PFSK-1 (cell line): ENCODE results near the gene RAD9A.

Experiments
- FOXP2 ChIP-seq: optimal IDR thresholded peaks from 2 replicates; pipeline ENCODE3; 2011; ENCODE audit warnings: borderline replicate concordance, control low read depth, inconsistent platforms; ENCODE audit not compliant: insufficient read depth; ENCODE audit errors: extremely low read length, extremely low read depth
- POLR2AphosphoS5 ChIP-seq: IDR thresholded peaks from 2 replicates; pipeline ENCODE4 v1.6.1; 2012; ENCODE audit warnings: low read depth, mild to moderate bottlenecking, control low read depth, low read length, moderate library complexity
- REST ChIP-seq, 2 experiments: IDR thresholded peaks; 2 replicates each; pipeline versions ENCODE4 v1.6.1 to v1.8.0; 2011 to 2012; ENCODE audit warnings: low read depth in 2 of 2, low read length in 2 of 2, control low read depth in 1 of 2, inconsistent platforms in 1 of 2, mild to moderate bottlenecking in 1 of 2, moderate library complexity in 1 of 2; ENCODE audit not compliant: insufficient read depth in 1 of 2
- SIN3A ChIP-seq: IDR thresholded peaks from 2 replicates; pipeline ENCODE4 v1.6.1; 2012; ENCODE audit warnings: mild to moderate bottlenecking, low read length, moderate library complexity, borderline replicate concordance; ENCODE audit not compliant: insufficient read depth
- TAF1 ChIP-seq: IDR thresholded peaks from 2 replicates; pipeline ENCODE4 v1.6.1; 2012; ENCODE audit warnings: low read length, control low read depth, borderline replicate concordance; ENCODE audit not compliant: insufficient read depth

Gene RAD9A

DNA sequence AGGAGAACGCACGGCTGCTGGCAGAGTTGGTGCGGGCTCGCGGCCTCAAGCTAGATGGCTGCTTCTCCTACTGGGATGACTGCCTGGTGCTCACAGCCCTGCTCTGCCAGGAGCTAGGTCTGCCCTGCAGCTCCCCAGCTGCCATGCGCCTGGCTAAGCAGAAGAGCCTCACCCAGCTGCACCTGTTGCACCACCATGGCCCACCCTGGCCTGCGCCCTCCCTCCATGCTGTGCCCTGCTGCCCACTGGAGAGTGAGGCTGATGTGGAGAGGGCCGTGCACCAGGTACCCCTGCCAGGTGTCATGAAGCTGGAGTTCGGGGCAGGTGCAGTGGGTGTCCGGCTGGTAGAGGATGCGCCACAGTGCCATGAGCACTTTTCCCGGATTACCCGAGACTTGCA lies 31.7 kb downstream of the RAD9A start:
- TF ChIP-seq TAF1 (no peak), SIN3A (no peak), POLR2AphosphoS5 (no peak), FOXP2 (no peak), REST (IDR thresholded peaks at IDR 0.05; ENCODE audit: insufficient read depth in 1 of 2, low read depth in 2 of 2, low read length in 2 of 2) (no peak)

DNA sequence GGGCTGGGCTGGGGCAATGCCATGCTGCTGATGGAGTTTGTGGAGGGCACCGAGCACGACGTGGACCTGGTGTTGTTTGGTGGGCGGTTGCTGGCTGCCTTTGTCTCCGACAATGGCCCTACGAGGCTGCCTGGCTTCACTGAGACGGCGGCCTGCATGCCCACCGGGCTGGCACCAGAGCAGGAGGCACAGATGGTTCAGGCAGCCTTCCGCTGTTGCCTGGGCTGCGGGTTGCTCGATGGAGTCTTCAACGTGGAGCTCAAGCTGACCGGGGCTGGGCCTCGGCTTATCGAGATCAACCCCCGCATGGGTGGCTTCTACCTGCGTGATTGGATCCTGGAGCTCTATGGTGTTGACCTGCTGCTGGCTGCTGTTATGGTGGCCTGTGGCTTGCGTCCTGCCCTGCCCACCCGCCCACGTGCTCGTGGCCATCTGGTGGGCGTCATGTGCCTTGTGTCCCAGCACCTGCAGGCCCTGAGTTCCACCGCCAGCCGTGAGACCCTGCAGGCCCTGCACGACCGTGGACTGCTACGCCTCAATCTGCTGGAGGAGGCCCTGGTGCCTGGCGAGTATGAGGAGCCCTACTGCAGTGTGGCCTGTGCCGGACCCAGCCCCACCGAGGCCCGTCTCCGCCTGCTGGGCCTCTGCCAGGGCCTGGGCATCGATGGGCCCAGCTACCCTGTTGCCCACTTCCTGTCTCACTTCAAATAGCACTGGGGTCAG lies 32.3 kb downstream of the RAD9A start:
- TF ChIP-seq TAF1 (no peak), REST (IDR thresholded peaks at IDR 0.05; ENCODE audit: insufficient read depth in 1 of 2, low read depth in 2 of 2, low read length in 2 of 2) (no peak), POLR2AphosphoS5 (no peak), FOXP2 (no peak), SIN3A (no peak)

- TF ChIP-seq TAF1 (peak; percentile 75; the same call in 1 of the 2 replicates), REST (IDR thresholded peaks at IDR 0.05; ENCODE audit: insufficient read depth in 1 of 2, low read depth in 2 of 2, low read length in 2 of 2) (peak in 1 of 2 experiments; percentile 20; a peak in 1 of 4 replicates), FOXP2 (peak; percentile 95), POLR2AphosphoS5 (peak; percentile 96), SIN3A (peak; percentile 94; the same call in 1 of the 2 replicates)
These were observed 36.5 kb downstream of the RAD9A start, which contains the start of gene RPS6KB2 for GRCh38 chr11:67428052-67429001. Gene RPS6KB2 (plus strand): TSS chr11:67428494. CDS start chr11:67428546, 52 bp downstream.

GRCh38 chr11:67429038-67429668 lies 37.4 kb downstream of the RAD9A start:
- no peak for TF ChIP-seq SIN3A
- TF ChIP-seq FOXP2, result no peak
- TF ChIP-seq TAF1, result no peak
- TF ChIP-seq POLR2AphosphoS5, result no peak
- TF ChIP-seq REST (IDR thresholded peaks at IDR 0.05; ENCODE audit: insufficient read depth in 1 of 2, low read depth in 2 of 2, low read length in 2 of 2), result no peak
